ENCODE data around the gene VTI1A.
"Not testable (repeated sequence)": the region's sequence is repeated elsewhere in the genome, so short reads cannot be mapped to it uniquely, and the experiment has no call there.

Gene VTI1A

DNA sequence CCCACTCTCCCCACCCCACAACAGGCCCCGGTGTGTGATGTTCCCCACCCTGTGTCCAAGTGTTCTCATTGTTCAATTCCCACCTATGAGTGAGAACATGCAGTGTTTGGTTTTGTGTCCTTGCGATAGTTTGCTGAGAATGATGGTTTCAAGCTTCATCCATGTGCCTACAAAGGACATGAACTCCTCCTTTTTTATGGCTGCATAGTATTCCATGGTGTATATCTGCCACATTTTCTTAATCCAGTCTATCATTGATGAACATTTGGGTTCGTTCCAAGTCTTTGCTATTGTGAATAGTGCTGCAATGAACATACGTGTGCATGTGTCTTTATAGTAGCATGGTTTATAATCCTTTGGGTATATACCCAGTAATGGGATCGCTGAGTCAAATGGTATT lies 95.8 kb downstream of the VTI1A start:
- DNase-seq (ENCODE audit: low read depth in 2 of 2) = not testable (repeated sequence)

DNA sequence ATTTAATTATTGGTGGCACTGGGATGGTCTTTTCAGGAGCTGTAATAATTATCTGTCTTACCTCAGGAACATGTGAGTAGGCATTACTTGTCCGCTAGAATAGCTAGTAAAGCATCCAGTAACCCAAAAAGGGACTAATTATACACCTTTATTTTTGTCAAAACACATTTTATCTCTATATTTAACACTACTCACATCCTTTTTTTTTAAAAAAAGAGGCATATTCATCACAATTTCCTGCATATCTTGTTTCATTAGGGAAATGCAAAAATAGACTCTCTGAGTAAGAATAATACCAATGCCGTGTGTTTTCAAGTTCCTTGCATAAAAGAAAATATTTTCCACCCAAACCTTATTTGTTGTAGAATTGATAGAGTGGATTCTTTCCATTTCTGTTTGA lies 99.5 kb downstream of the VTI1A start:
- no peak for DNase-seq (ENCODE audit: low read depth in 2 of 2)

DNA sequence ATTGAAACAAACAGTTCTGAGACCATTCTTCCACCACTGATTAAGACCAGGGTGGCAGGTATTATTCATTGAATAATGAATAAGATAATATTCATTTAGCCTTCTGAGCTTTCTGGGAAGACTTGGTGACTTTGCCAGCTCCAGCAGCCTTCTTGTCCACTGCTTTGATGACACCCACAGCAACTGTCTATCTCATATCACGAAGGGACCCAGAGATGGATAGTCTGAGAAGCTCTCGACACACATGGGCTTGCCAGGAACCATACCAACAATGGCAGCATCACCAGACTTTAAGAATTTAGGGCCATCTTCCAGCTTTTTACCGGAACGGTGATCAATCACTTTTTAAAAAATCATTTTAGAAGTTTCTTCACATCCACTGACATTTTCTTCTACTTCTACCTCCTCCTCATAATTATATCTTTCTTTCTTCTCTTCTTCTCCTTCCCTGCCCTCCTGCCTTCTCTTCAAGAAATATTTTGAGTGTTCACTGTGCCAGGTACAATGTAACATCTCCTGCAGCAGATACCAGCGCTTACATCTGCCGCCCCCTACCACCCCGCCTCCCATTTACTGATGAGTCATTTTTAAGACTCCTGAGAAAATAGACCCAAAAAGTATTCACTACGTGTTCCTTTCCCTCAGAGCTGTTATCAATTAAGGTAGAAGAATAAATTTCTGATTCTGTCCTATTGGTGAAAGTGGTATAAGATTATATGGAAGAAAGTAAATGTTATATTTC lies 101.7 kb downstream of the VTI1A start:
- DNase-seq (ENCODE audit: low read depth in 2 of 2) = no peak

DNA sequence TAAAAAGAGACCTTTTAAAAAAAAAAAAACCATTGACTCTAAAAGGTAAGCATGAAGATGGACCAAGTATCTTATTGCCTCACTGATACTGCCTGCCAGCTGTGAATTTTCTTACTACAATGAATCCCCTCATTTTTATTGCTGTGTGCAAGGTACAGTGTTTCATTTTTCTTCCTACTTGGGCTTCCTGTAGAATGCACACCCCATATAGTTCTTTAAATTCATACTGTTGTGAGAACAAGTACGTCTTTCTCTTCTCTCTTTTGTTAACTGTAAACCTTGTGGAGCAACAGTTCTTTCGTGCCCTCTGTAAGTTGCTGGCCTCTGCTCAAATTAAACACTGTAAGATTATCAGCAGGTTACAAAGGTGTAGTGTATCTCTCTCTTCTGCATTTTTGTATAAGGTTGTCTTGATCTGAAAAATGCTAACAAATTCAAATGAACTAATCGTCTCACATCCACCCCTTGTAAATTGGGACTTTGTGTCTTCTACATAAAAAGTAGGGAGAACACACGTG lies 105.6 kb downstream of the VTI1A start:
- DNase-seq (ENCODE audit: low read depth in 2 of 2) = no peak

DNA sequence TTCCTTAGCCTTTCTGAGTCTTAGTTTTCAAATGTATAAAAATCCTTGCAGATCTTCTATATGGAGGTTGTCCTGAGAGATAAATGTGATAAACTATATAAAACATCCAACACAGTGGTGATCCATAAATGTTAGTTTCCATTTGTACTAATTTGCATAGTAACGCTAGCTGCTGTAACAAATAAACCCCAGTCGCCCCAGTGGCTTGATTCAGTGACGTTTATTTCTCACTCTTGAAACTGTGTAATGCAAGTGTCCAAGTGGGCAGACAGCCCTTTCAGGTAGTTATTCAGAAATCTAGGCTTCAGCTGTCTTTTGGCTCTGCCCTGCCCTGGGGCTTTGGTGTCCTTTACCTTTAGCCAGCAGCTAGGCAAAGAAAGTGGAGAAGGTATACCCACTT lies 106.3 kb downstream of the VTI1A start:
- DNase-seq (ENCODE audit: low read depth in 2 of 2) = no peak

DNA sequence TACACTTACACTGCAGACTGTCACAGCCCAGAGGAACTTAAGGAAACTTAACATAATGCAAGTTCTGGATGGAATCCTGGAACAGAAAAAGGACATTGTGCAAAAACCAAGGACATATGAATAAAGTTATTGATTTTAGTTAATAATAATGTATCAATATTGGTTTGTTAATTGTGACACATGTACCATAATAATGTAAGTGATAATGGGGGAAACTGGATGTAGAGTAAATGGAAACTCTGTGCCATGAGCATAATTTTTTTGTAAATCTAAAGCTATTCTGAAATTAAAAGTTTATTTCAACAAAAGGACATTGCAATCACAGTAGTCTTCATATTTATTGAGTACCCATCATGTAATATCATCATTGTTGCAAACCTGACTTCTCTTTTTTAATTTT lies 107.2 kb downstream of the VTI1A start:
- no peak for DNase-seq (ENCODE audit: low read depth in 2 of 2)

DNA sequence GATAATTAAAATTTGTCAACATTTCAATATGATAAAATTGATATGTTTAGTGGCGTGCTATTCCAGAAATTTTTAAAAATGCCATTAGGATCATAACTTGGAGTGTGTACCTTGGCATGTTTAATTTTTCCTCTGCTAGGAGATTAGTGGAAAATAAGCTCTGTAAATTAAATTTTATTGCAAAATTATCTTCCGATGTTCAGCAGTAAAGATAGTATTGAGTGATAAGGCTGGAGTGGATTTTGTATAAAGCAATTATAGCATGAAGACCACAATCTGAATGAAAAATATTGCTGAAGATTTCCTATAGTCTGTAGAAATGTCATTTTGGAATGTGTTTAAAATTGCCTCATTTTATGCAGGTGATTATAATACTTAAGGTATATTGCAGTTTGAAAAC lies 110.2 kb downstream of the VTI1A start:
- no peak for DNase-seq (ENCODE audit: low read depth in 2 of 2)

DNA sequence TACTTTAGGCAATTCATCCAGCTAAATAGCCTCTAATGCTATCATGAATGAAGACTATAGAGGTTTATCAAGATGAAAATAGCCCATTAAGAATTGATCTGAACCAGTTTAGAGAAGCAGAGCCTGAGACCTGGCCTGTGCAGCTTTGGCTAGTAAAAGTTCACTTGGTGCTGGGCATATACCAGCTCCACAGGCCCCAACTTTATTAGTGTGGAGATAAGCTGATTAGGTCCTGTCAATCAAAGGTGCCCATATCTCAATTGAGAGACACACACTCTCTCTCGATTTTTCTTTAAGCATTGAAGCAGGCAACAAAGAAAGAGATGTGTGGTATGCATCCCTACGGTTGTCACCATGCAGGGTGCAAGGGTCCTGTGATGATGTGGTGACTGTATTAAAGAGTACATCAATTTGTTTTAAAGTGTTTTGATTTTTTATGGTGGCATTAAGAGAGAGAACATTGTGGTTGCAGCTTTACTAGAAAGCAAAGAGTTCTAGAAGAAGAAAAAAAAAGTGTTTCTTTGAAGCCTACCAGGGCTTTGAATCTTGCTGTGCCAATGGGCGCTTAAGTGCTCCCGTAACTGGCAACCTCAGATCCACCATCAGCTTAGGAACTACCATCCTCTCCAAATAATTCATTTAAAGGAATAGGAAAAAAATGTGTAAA lies 111.6 kb downstream of the VTI1A start:
- no peak for DNase-seq (ENCODE audit: low read depth in 2 of 2)

DNA sequence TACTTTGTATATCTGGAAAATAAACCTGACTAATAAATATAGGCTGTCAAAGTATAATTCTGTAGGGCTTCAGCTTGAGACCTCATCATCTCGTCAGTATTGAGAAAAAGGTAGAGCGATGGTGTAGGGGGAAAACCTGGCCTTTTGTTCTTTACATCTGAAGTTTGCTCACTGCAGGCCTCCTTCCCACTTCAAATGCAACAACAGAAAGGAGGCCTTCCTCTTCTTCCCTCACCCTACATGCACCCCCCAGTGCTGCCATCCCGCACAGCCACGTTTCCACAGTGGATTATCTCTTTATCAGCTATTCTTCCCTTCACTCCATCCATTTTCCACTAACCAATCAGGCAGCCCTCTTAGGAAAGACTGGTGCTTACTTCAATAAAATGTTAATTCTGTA lies 112.3 kb downstream of the VTI1A start:
- DNase-seq (ENCODE audit: low read depth in 2 of 2) = no peak

DNA sequence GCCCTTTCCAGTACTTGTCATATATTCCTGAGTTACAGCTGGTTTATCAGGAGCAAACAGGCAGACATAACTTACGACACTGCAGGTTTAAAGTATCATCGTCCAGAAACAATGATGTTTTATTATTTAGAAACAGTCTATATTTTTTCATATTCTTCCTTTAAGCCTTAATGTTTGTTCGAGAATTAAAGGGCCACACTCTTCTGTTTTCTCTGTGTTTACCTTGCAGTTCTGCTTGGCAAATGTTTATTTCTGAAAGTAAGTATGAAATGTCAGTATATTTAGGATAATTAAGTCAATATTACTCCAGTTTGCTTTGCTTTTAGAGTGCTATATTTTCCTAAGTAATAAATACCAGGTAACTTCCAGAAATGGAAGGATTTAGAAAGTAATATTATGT lies 115.1 kb downstream of the VTI1A start:
- DNase-seq (ENCODE audit: low read depth in 2 of 2) = no peak

DNA sequence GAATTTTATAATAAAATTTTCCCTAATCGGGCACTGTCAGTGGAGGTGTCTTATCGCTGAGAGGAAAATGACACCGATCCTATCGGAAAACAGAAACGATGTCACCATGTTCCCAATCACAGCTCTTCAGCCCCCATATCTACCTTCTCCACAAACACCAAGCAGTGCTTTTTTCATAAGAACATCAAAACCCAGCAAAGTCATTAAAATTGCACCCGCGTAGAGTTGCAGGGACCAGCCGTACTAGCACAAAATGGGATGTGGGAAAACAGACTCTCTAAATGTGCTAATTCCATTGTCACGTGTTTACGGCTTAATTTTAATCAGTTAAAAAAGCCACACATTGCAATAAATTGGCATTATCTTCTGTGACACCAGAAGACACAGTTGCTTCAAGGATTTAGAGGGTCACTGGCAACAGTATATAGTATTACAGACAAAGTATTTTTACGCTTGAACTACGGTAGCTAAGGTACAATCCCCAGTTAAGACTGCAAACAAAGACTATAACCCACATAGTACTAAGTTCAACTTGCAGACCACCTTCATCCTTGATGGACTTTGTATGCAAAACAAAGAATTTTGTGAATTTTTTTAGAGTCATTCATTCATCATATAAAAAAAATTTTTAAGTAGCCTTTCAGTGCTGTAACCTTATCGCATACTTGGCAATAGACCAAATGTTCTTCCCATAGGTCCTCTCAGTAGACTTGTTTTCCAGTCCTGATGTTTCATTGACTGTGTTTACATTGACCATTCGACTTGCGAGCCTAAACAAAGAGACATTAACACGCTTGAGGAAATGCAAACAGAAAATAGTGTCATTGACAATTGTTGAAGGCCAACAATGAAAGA lies 116.0 kb downstream of the VTI1A start:
- DNase-seq (ENCODE audit: low read depth in 2 of 2) = no peak

DNA sequence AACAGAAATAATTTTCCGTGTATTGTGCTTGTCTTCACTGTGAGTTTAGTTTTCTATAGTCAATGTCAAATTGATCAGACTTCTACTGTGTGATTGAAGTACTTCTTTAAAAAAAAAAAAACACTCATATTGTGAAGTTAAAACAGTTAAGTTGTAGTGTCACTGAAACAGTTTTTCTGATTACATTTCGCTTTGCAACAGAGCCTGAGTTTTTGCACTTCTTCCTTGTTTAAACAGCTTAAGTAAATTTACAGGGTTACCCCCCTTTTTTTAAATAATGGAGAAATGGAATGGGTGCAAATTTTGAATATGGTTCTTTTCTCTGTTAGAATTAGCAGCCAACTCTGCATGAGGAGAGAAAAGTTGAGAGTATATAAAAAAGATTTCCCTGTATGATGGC lies 117.3 kb downstream of the VTI1A start:
- DNase-seq (ENCODE audit: low read depth in 2 of 2) = no peak

DNA sequence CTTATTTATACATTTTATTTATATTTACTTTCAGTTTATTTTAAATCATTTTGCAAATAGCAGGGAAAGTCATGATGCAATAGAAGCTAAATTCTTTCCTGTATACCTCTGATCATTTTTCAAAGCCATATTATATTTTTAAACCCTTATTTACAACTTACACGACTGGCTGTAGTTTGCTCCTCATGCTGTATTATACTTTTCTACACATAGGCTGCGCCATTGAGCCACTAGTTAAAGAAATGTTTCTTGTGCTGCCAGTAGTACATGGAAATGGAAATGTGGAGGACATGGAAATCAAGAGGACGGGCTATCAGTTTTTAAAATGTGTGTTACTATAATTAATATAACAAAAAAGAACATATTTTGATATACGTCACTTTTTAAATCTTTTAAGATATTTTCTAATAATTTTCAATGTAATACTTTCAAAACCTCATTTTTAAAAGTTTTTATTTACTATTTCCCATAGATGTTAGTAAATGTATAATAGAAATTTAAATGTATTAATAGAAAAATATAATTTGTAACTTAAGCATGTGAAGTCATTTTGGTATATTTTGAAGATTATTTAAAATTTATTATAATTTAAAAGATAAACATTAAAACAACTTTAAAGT lies 118.5 kb downstream of the VTI1A start:
- DNase-seq (ENCODE audit: low read depth in 2 of 2) = no peak

DNA sequence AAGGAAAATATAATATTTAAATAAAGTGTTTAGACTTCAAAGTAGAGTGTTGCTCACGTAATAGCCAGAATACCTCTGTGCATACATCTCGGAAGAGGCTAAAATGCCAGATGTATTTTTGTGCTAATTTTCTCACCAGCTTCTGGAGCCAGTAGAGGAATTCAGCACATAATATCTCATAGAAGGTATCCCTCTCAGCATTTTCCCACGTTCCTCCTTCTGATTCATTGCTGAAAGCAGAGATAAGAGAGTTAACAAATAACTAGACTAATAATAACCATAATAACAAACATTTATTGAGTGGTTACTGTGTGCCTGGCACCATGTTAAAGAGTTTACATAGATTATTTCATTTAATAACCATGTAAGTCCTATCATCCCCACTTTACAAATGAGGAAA lies 123.6 kb downstream of the VTI1A start:
- no peak for DNase-seq (ENCODE audit: low read depth in 2 of 2)

DNA sequence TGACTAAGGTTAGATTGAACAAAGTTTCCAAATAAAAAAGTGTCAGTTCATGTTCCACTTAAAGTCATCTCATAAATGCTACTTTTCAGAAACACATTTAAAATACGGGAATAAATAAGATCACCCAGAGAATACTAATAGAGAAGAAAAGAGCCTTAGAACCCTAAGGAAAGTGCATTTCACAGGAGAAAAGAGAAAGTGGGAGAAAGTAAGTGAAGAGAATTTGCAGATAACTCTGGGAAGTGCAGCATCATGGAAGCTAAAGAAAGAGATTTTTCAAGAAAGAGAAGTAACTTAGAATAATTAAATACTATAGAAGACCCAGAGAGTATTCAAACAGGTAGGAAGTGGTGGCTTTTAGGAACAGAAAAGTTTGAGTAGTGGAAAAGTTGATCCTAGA lies 132.6 kb downstream of the VTI1A start:
- DNase-seq (ENCODE audit: low read depth in 2 of 2) = no peak

DNA sequence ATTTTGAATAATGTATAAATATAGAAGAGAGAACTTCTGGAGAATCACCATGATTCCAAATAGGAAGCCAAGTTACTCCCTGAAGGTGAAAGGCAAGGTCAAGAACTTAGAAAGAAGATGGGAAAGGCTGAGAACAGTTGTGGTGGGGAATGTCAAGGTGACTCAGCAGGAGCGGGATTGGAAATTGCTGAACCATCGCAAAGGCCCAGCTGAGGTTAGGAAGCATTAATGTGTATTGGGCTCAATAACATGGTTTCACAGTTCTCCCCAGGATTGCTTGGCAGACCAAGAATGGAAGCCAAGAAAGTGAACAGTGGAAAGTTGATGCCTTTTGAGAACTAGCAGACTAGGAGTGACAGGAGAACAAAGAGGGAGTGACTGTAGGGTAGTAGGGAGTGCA lies 133.3 kb downstream of the VTI1A start:
- no peak for DNase-seq (ENCODE audit: low read depth in 2 of 2)

DNA sequence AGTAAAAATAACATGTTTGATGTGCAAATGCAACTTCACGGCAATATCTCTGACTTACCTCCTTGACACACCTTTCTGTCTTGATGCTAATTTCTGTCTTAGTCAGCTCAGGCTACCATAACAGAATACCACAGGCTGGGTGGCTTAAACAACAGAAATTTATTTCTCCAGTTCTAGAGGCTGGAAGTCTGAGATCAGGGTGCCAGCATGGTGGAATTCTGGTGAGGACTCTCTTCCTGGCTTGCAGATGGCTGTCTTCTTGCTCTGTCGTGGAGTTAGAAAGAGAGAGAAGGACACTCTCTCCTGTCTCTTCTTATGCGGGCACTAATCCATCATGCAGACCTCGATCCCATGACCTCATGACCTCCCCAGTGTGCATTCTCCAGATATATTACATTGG lies 134.9 kb downstream of the VTI1A start:
- DNase-seq (ENCODE audit: low read depth in 2 of 2) = no peak

DNA sequence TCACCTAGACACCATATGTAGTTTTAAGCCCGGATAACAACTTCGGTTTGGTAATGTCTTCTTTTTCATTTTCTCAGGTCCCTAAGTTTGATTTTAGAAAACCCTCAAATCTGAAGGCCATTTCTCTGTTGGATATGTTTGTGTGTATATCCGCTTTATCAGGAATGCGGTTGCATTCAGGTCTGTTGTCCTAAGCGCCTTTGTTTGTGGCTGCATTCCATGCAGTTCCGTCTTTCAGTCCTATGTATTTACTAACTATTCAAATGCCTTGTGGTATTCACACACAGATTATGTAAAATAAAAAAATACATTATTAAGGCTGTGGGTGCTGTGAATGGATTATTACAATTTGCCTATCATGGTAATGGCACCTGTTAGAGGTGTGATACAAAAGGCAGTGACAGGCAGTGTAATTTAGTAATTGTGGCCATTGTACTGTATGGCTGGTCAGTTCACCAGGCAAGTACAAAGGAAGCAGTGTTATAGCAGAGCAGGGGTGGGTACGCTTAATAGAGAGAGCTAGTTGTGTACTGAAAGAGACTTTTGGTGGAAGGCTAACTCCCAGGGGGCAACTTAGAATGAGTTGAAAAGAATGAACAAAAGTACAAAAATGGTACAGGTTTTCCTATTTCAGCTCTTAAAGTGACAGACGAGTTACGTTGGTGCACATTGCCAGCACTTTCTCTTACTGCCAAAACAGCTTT lies 136.4 kb downstream of the VTI1A start:
- no peak for DNase-seq (ENCODE audit: low read depth in 2 of 2)

DNA sequence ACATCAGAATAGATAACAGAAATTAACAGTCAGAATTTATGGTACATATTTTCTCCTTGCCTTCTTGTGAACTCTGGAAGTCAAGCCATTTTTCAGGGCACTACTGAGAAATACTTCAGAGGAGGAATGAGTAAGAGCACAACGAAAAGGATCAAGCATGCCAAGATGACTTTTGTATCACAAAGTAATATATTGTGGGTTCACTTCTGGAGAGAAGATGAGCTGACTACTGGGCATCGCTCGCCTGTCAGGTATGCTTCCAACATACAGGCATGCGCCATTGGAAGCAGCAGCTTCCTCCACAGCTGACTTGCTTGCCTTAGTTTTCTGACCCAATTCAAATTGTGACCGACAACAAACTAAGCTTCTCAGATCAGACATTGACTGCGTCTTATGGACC lies 137.3 kb downstream of the VTI1A start:
- DNase-seq (ENCODE audit: low read depth in 2 of 2) = no peak

DNA sequence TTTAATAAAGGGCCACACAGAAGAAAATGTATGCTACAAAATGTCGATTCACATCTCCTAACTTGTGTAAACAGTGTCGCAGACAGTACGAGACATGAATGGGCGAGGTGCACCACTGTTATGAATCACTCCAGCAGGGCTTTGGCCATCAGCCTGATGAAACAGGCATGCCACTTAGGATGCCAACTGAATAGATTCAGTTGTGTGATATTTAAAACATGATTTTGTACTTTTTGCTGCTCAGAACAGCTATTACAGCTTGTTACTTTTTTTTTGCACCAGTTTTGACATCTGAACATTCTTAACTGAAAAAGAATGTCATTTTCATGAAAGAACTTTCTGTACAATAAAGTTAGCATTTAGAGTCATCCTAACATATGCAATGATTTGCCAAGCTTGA lies 138.1 kb downstream of the VTI1A start:
- DNase-seq (ENCODE audit: low read depth in 2 of 2) = no peak

DNA sequence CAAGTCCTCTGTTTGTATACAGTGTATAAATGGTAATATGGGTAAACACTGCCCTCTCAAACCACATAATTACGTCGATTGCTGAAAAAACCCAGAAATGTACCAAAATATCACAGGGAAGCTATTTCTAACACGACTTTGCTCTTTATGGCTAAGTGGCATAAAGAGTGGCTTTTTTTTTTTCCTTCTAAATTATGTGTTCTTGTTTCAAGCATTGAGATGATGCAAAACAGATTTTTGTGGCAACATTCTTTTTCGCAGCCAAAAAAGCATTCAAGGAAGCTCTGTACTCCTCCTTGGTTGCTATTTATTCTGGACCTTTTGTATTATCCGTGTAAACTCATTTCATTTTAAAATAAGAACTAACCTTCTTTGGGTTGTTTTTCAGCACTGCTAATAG lies 138.9 kb downstream of the VTI1A start:
- no peak for DNase-seq (ENCODE audit: low read depth in 2 of 2)

DNA sequence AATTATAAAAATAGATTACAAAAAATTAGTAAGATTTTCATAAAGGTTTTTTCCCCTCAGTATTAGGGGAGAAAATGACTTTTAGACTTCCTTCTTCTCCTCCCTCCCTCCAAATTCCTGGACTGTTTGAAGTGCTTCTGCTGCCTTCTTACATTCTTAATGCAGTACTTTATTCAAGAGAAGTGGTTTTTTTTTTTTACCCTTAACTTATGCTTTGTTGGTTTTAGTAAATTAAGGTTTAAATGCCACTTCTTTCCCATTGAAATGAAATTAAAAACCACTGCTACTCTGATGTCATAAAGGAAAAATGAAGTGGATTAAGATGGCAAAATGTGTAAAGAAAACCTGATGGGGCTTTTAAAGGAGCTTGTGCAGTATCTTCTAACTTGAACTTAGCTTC lies 140.7 kb downstream of the VTI1A start:
- DNase-seq (ENCODE audit: low read depth in 2 of 2) = no peak
